Measurements from ENCODE around the gene CTSA. TPM values are rescaled to one million over a fixed set of nuclear protein-coding genes. Genes with fewer than 3 reads are reported as not detected.

CTSA gene
- total RNA-seq, 1 experiment from 2014 or later = 109 TPM

DNA sequence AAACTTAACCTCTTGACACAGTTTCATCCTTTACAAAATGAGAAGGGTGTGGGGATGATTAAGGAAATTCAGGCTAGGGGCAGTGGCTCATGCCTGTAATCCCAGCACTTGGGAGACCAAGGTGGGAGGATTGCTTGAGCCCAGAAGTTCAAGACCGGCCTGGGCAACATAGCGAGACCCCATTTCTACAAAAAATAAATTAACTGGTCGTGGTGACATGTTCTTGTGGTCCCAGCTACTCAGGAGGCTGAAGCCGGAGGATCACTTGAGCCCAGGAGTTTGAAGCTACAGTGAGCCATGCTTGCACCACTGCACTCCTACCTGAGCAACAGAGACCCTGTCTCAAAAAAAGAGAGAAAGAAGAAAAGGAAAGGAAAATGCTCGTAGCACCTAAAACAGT lies 24.7 kb upstream of the CTSA start:
- H3K36me3 ChIP-seq (ENCODE audit: control insufficient read depth in 1 of 2, insufficient read depth in 2 of 2, low read length in 2 of 2) = no peaks in the 10 kb centered on the region
- no peaks in the 10 kb centered on the region for H3K27me3 ChIP-seq (ENCODE audit: insufficient read depth, low read length)
- ATAC-seq (no peak), DNase-seq (ENCODE audit: low read depth, low spot score) (no peak)
- H3K4me2 ChIP-seq (ENCODE audit: low read length) = no peak overlapping the region
- H3K9me2 ChIP-seq (ENCODE audit: insufficient read depth) = no peaks in the 10 kb centered on the region
- no peak overlapping the region for H3K27ac ChIP-seq (ENCODE audit: low read depth, low read length)
- CTCF ChIA-PET = no interaction called here
- H3K9me3 ChIP-seq (ENCODE audit: control insufficient read depth in 1 of 2, insufficient read depth in 1 of 2, low read depth in 1 of 2, low read length in 2 of 2) = no peaks in the 10 kb centered on the region
- POLR2A ChIA-PET = no interaction called here
- no peaks in the 10 kb centered on the region for H3K79me2 ChIP-seq (ENCODE audit: insufficient read depth, low read length)
- no TSS peak for BruUV-seq (replicated peaks)
- intact Hi-C loops (cut with micrococcal nuclease) = no loop called here
- no peak overlapping the region for H3K4me3 ChIP-seq (replicated peaks in 1 of 2; ENCODE audit: low read depth in 1 of 2, low read length in 2 of 2)
- no peak overlapping the region for H3K9ac ChIP-seq (ENCODE audit: low read length)
- no peaks in the 10 kb centered on the region for H4K20me1 ChIP-seq (ENCODE audit: insufficient read depth)
- no peak overlapping the region for H2AFZ ChIP-seq (ENCODE audit: low read depth, low read length, poor library complexity, severe bottlenecking)
- RAD21 ChIA-PET (ENCODE audit: low non-redundant PET in 1 of 2, low total read pairs in 2 of 2, uncharacterized antibody in 2 of 2, unreplicated experiment in 2 of 2) = no interaction called here
- H3K4me1 ChIP-seq (ENCODE audit: control insufficient read depth in 1 of 2, insufficient read depth in 2 of 2, low read length in 2 of 2) = peaks cover 3 to 12% of the 10 kb centered on the region in 2 experiments
- no peak for TF ChIP-seq TCF7L2 (IDR thresholded peaks at IDR 0.05; ENCODE audit: borderline replicate concordance, extremely low read depth, insufficient read depth, insufficient read length)
- TF ChIP-seq, protein P1, sequence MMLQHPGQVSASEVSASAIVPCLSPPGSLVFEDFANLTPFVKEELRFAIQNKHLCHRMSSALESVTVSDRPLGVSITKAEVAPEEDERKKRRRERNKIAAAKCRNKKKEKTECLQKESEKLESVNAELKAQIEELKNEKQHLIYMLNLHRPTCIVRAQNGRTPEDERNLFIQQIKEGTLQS (IDR thresholded peaks at IDR 0.05) = no peak
- TF ChIP-seq, protein P2, sequence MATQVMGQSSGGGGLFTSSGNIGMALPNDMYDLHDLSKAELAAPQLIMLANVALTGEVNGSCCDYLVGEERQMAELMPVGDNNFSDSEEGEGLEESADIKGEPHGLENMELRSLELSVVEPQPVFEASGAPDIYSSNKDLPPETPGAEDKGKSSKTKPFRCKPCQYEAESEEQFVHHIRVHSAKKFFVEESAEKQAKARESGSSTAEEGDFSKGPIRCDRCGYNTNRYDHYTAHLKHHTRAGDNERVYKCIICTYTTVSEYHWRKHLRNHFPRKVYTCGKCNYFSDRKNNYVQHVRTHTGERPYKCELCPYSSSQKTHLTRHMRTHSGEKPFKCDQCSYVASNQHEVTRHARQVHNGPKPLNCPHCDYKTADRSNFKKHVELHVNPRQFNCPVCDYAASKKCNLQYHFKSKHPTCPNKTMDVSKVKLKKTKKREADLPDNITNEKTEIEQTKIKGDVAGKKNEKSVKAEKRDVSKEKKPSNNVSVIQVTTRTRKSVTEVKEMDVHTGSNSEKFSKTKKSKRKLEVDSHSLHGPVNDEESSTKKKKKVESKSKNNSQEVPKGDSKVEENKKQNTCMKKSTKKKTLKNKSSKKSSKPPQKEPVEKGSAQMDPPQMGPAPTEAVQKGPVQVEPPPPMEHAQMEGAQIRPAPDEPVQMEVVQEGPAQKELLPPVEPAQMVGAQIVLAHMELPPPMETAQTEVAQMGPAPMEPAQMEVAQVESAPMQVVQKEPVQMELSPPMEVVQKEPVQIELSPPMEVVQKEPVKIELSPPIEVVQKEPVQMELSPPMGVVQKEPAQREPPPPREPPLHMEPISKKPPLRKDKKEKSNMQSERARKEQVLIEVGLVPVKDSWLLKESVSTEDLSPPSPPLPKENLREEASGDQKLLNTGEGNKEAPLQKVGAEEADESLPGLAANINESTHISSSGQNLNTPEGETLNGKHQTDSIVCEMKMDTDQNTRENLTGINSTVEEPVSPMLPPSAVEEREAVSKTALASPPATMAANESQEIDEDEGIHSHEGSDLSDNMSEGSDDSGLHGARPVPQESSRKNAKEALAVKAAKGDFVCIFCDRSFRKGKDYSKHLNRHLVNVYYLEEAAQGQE (IDR thresholded peaks at IDR 0.05; ENCODE audit: low read depth) = no peak
- no peak for TF ChIP-seq EGR1 (IDR thresholded peaks at IDR 0.05; ENCODE audit: low read depth)
- TF ChIP-seq SP1 (IDR thresholded peaks at IDR 0.05; ENCODE audit: low read depth) = no peak
- TF ChIP-seq, protein P3, sequence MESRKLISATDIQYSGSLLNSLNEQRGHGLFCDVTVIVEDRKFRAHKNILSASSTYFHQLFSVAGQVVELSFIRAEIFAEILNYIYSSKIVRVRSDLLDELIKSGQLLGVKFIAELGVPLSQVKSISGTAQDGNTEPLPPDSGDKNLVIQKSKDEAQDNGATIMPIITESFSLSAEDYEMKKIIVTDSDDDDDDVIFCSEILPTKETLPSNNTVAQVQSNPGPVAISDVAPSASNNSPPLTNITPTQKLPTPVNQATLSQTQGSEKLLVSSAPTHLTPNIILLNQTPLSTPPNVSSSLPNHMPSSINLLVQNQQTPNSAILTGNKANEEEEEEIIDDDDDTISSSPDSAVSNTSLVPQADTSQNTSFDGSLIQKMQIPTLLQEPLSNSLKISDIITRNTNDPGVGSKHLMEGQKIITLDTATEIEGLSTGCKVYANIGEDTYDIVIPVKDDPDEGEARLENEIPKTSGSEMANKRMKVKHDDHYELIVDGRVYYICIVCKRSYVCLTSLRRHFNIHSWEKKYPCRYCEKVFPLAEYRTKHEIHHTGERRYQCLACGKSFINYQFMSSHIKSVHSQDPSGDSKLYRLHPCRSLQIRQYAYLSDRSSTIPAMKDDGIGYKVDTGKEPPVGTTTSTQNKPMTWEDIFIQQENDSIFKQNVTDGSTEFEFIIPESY (IDR thresholded peaks at IDR 0.05; ENCODE audit: extremely low read depth, insufficient replicate concordance, low read length) = no peak
- TF ChIP-seq, protein P4, sequence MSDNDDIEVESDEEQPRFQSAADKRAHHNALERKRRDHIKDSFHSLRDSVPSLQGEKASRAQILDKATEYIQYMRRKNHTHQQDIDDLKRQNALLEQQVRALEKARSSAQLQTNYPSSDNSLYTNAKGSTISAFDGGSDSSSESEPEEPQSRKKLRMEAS (IDR thresholded peaks at IDR 0.05) = no peak
- no peak for TF ChIP-seq FOSL1 (IDR thresholded peaks at IDR 0.05; ENCODE audit: low read depth)
- TF ChIP-seq ZFX (IDR thresholded peaks at IDR 0.05) = no peak
- TF ChIP-seq YY1 (IDR thresholded peaks at IDR 0.05; ENCODE audit: extremely low read depth, insufficient replicate concordance, low read depth, low read length) = no peak
- TF ChIP-seq RAD21 (IDR thresholded peaks at IDR 0.05; ENCODE audit: low read depth) = no peak
- TF ChIP-seq ZNF274 (IDR thresholded peaks at IDR 0.05; ENCODE audit: low read depth, low read length) = no peak
- no peak for TF ChIP-seq CBX3 (IDR thresholded peaks at IDR 0.05; ENCODE audit: low read depth)
- TF ChIP-seq JUND (IDR thresholded peaks at IDR 0.05) = no peak
- no peak for TF ChIP-seq EZH2phosphoT487 (IDR thresholded peaks at IDR 0.05; ENCODE audit: borderline replicate concordance)
